ENCODE results near the gene EPB41L4A. TPM values are rescaled to one million over a fixed set of nuclear protein-coding genes. Genes with fewer than 3 reads are reported as not detected.
"Not testable (repeated sequence)": the region's sequence is repeated elsewhere in the genome, so short reads cannot be mapped to it uniquely, and the experiment has no call there.

The EPB41L4A gene
- total and polyA plus RNA-seq, 2 donors (not counting 3 experiments of a cell fraction or from before 2014, with no cell fraction given): 6.0 to 17.9 TPM

- no peaks in the 10 kb centered on the region for H3K36me3 ChIP-seq (ENCODE audit: control insufficient read depth in 2 of 2, extremely low read depth in 1 of 2, insufficient read depth in 2 of 2, low read length in 2 of 2)
- no peaks in the 10 kb centered on the region for H3K79me2 ChIP-seq (ENCODE audit: control insufficient read depth, insufficient read depth, low read length)
- no peaks in the 10 kb centered on the region for H3K9me1 ChIP-seq (replicated peaks; ENCODE audit: control insufficient read depth, extremely low read depth, insufficient read depth, low read length)
- no peak for DNase-seq (ENCODE audit: low read depth, low spot score)
- H2AFZ ChIP-seq (ENCODE audit: low read depth, low read length): no peak overlapping the region
- BruUV-seq (replicated peaks): no TSS peak
- no peak overlapping the region for H3K27ac ChIP-seq (ENCODE audit: insufficient read depth, low read depth, low read length)
- no peaks in the 10 kb centered on the region for H3K4me1 ChIP-seq (ENCODE audit: control insufficient read depth, extremely low read depth, insufficient read depth, low read length)
- dilution Hi-C loops (cut with MboI; ENCODE audit: extremely low pct_ligation_motif_present, low sequenced_read_pairs): no loop called here
- no peaks in the 10 kb centered on the region for H3K9me3 ChIP-seq (replicated peaks; ENCODE audit: control insufficient read depth, insufficient read depth, low read length)
- no peak overlapping the region for H3K4me3 ChIP-seq (replicated peaks in 1 of 3; ENCODE audit: insufficient read depth in 1 of 3, low read depth in 1 of 3, low read length in 3 of 3)
- H3K4me2 ChIP-seq (ENCODE audit: insufficient read depth, low read length): no peak overlapping the region
- POLR2A ChIA-PET: no interaction called here
- no peak for TF ChIP-seq MYC (IDR thresholded peaks at IDR 0.05; ENCODE audit: low read depth, low read length)
- TF ChIP-seq POLR2AphosphoS5 (IDR thresholded peaks at IDR 0.05; ENCODE audit: insufficient read depth, low read depth, low read length): no peak
- TF ChIP-seq CTCF (IDR thresholded peaks at IDR 0.05; ENCODE audit: extremely low read depth in 1 of 2, insufficient read depth in 1 of 2, low read depth in 1 of 2, low read length in 2 of 2): no peak
- TF ChIP-seq FOS (IDR thresholded peaks at IDR 0.05; ENCODE audit: borderline replicate concordance, insufficient read depth, low read length): no peak
- no peak for TF ChIP-seq JUN (IDR thresholded peaks at IDR 0.05; ENCODE audit: borderline replicate concordance, insufficient read depth, insufficient read length, low read depth)
- no peak for TF ChIP-seq MAX (IDR thresholded peaks at IDR 0.05; ENCODE audit: insufficient read depth, insufficient read length)
- no peak for TF ChIP-seq EZH2 (IDR thresholded peaks at IDR 0.05; ENCODE audit: borderline replicate concordance, low read depth, low read length, severe bottlenecking)
- TF ChIP-seq GATA2 (IDR thresholded peaks at IDR 0.05; ENCODE audit: insufficient read depth, insufficient read length, low read depth, low read length): no peak
- CTCF ChIA-PET: interaction anchor here (1.4 kb wide), 1 partner anchor 14 kb away, joined by 4 read pairs; no protein-coding TSS in a partner anchor
- peaks cover 0 to 4% of the 10 kb centered on the region in 2 experiments for H3K27me3 ChIP-seq (ENCODE audit: control insufficient read depth in 2 of 2, insufficient read depth in 2 of 2, low read length in 2 of 2)
- intact Hi-C loops (cut with micrococcal nuclease): no loop called here
- FAIRE-seq: no peak
- no peak overlapping the region for H3K9ac ChIP-seq (replicated peaks; ENCODE audit: extremely low read depth, insufficient read depth, low read length)
- no peaks in the 10 kb centered on the region for H4K20me1 ChIP-seq (replicated peaks; ENCODE audit: control insufficient read depth, extremely low read depth, insufficient read depth, low read length)
Measured at GRCh38 chr5:112434641-112435040, 15.6 kb upstream of the EPB41L4A start.

- H3K36me3 ChIP-seq (ENCODE audit: control insufficient read depth in 2 of 2, extremely low read depth in 1 of 2, insufficient read depth in 2 of 2, low read length in 2 of 2); BruUV-seq (replicated peaks); H3K9me1 ChIP-seq (replicated peaks; ENCODE audit: control insufficient read depth, extremely low read depth, insufficient read depth, low read length); dilution Hi-C loops (cut with MboI; ENCODE audit: extremely low pct_ligation_motif_present, low sequenced_read_pairs); intact Hi-C loops (cut with micrococcal nuclease); H3K4me3 ChIP-seq (replicated peaks in 1 of 3; ENCODE audit: insufficient read depth in 1 of 3, low read depth in 1 of 3, low read length in 3 of 3); H3K4me1 ChIP-seq (ENCODE audit: control insufficient read depth, extremely low read depth, insufficient read depth, low read length); H3K27ac ChIP-seq (ENCODE audit: insufficient read depth, low read depth, low read length); H2AFZ ChIP-seq (ENCODE audit: low read depth, low read length); H4K20me1 ChIP-seq (replicated peaks; ENCODE audit: control insufficient read depth, extremely low read depth, insufficient read depth, low read length); POLR2A ChIA-PET; CTCF ChIA-PET; DNase-seq (ENCODE audit: low read depth, low spot score); H3K9ac ChIP-seq (replicated peaks; ENCODE audit: extremely low read depth, insufficient read depth, low read length); H3K4me2 ChIP-seq (ENCODE audit: insufficient read depth, low read length); H3K9me3 ChIP-seq (replicated peaks; ENCODE audit: control insufficient read depth, insufficient read depth, low read length); H3K79me2 ChIP-seq (ENCODE audit: control insufficient read depth, insufficient read depth, low read length); H3K27me3 ChIP-seq (ENCODE audit: control insufficient read depth in 2 of 2, insufficient read depth in 2 of 2, low read length in 2 of 2); FAIRE-seq: not testable (repeated sequence)
Measured at GRCh38 chr5:112426202-112426601, 7.1 kb upstream of the EPB41L4A start.
